ENCODE results near the gene DOCK2.

DNA sequence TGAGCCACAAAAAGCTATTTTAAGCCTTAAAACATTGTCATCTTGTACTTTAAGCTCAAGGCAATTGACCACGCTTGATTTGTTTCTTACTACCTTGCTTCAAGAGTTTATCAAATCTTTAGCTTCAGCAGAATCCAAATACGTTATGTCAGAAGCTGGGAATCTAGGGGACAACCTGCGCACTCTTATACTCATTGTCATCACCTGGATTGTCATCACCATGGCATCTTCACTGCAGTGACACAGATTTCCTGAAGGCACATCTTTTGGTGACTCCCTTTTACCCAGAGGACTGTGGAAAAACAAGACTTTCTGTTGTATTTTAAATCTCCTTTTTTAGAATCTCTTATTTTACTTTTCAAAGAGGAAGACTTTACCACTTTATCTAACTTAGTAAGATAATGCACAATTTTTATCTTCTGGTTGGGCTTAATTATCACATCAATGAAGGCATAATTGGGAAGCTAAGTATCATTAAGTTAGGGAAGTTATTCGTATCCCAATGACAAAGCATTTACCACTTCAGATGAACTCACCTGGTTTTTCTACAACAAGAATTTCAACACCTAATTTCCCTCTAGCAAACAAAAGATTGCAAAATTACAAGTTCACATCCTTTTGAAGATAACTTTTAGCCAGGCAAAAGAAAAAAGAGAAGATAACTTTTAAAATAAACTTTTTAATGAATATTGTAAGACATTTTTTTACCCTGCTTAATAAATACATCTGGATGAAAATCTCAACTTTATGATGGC, 162.0 kb downstream of the DOCK2 start:
- TF ChIP-seq, protein P1, sequence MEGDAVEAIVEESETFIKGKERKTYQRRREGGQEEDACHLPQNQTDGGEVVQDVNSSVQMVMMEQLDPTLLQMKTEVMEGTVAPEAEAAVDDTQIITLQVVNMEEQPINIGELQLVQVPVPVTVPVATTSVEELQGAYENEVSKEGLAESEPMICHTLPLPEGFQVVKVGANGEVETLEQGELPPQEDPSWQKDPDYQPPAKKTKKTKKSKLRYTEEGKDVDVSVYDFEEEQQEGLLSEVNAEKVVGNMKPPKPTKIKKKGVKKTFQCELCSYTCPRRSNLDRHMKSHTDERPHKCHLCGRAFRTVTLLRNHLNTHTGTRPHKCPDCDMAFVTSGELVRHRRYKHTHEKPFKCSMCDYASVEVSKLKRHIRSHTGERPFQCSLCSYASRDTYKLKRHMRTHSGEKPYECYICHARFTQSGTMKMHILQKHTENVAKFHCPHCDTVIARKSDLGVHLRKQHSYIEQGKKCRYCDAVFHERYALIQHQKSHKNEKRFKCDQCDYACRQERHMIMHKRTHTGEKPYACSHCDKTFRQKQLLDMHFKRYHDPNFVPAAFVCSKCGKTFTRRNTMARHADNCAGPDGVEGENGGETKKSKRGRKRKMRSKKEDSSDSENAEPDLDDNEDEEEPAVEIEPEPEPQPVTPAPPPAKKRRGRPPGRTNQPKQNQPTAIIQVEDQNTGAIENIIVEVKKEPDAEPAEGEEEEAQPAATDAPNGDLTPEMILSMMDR (IDR thresholded peaks at IDR 0.05; ENCODE audit: extremely low read depth in 1 of 2, insufficient read depth in 1 of 2, low read depth in 1 of 2, low read length in 2 of 2), result no peak
- TF ChIP-seq POLR2A (IDR thresholded peaks at IDR 0.05; ENCODE audit: low read depth, low read length) (no peak), POLR2AphosphoS5 (IDR thresholded peaks at IDR 0.05; ENCODE audit: insufficient read depth, low read depth, low read length) (no peak), EZH2 (IDR thresholded peaks at IDR 0.05; ENCODE audit: borderline replicate concordance, low read depth, low read length, severe bottlenecking) (no peak)
- TF ChIP-seq, protein P2, sequence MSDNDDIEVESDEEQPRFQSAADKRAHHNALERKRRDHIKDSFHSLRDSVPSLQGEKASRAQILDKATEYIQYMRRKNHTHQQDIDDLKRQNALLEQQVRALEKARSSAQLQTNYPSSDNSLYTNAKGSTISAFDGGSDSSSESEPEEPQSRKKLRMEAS (IDR thresholded peaks at IDR 0.05; ENCODE audit: insufficient read depth, insufficient read length), result no peak
